Ovary (tissue), 9 donors: ENCODE data around the gene GSTM4. TPM values are rescaled to one million over a fixed set of nuclear protein-coding genes. Genes with fewer than 3 reads are reported as not detected.

Source experiments
- DNase-seq, 5 donors: peaks; one replicate each; pipeline ENCODE4 v3.0.0-alpha.2; 2019 to 2020
- H3K27ac ChIP-seq, 2 donors: fragments of 200-600 bp; one replicate each; pipeline versions ENCODE4 v1.5.1 to v1.8.0; 2019 to 2022
- H3K27me3 ChIP-seq: fragments of 200-600 bp; one replicate; pipeline ENCODE4 v1.8.0; 2022
- H3K36me3 ChIP-seq: fragments of 200-600 bp; sonication (generic); one replicate; pipeline ENCODE4 v1.5.1; 2019
- H3K4me1 ChIP-seq: one replicate; pipeline ENCODE4 v1.8.1; 2013; ENCODE audit warnings: mild to moderate bottlenecking, moderate library complexity; ENCODE audit not compliant: insufficient read depth
- H3K4me3 ChIP-seq: fragments of 200-600 bp; sonication (generic); one replicate; pipeline ENCODE4 v1.5.1; 2017
- H3K9me3 ChIP-seq, 2 donors: fragments of 200-600 bp in 1 of 2; sonication (generic) in 1 of 2; one replicate each; pipeline versions ENCODE4 v1.5.1 to v1.8.1; 2013 to 2019; ENCODE audit warnings: mild to moderate bottlenecking in 1 of 2, moderate library complexity in 1 of 2
- EP300 ChIP-seq: sonication (generic); formaldehyde crosslinking; IDR thresholded peaks from one replicate; pipeline ENCODE4 v1.6.1; 2017; ENCODE audit warnings: antibody characterized with exemption
- POLR2A ChIP-seq: fragments of 450-650 bp; IDR thresholded peaks from one replicate; pipeline ENCODE4 v1.6.1; 2017; ENCODE audit warnings: antibody characterized with exemption, mild to moderate bottlenecking, moderate library complexity
- WGBS, 3 donors: extraction: QIAGEN DNeasy Blood & Tissue Kit in 1 of 3; methylation state at CpG; one replicate each; pipeline versions ENCODE4 v1.1.5 to v1.1.7; 2013 to 2017; 5-methylcytosine and 5-hydroxymethylcytosine counted together
- intact Hi-C, 4 donors: fragments of 100-400 bp; cut with DNase I; formaldehyde crosslinking; loops; one replicate each; pipeline versions ENCODE4 v1.11.0 to v1.15.1; 2022 to 2023
- polyA plus RNA-seq, 2 donors: library from polyadenylated mRNA; stranded (reverse); fragments of 200-250 nt in 1 of 2; fragments of 350-450 nt in 1 of 2; fragmentation: Illumina TruSeq in 1 of 2; extraction: RNeasy Lipid Tissue Mini Kit (QIAGEN cat#74804) in 1 of 2; gene quantifications; one replicate each; pipeline ENCODE4 v1.2.3, GENCODE V29; 2013 to 2014
- total RNA-seq, 7 donors: library from RNA; depleted of rRNA in 2 of 7; stranded (reverse); fragments of >200 nt in 2 of 7; fragmentation: NEBNext Ultra II Directional in 3 of 7; extraction: Animal tissue kit (Norgen Biotek cat#: 25700) in 3 of 7; gene quantifications; one replicate each; pipeline versions ENCODE4 v1.1.0 to v1.2.4, GENCODE V29; 2016 to 2023
- TF ChIP-seq, protein P1 (sequence below), 3 donors: fragments of 450-650 bp in 2 of 3; fragments of 200-600 bp in 1 of 3; IDR thresholded peaks; one replicate each; pipeline versions ENCODE4 v1.5.1 to v1.8.0; 2016 to 2022; ENCODE audit warnings: antibody characterized with exemption in 3 of 3, mild to moderate bottlenecking in 1 of 3
- donor health status: DM: no; HTN: no; CAD: no; lungs with moderate emphysema.
- donor health status: DM: no; HTN: no; CAD: no.
- donor health status: Bipolar disorder and iron deficiency.
- donor health status: DM: yes; HTN: yes; CAD: no.
- donor health status: DM: no; HTN: no; CAD: no.
- donor health status: DM: yes; HTN: yes; CAD: no.

The GSTM4 gene
- total and polyA plus RNA-seq, 9 donors, result 23.0 to 116 (median 47.2) TPM

DNA sequence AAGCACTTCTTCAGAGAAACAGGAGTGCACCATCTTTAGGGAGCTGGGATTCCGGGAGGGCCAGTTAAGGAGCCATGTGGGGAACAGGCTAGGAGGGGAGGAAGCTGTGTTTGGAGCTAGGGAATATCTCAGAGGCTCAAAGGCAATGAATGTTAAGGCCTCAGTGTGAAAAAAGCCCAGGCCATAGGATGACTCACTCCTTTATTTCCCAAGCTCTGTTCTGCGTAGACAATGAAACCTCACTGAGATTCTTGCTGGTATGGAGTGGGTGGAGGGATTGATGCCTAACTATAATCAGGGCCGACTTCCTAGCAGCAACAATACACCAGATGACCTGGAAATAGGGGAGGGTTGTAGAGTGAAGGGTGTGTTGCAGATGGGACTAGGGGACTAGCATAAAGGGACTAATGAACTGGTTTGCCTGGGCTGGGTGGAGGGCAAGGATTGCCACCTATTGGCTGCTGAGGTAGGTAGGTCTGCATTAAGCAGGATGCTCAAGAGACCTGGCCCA lies 38.6 kb upstream of the GSTM4 start:
- WGBS, 3 donors, result 40 to 54% (median 53%) methylated on average over 3 of the region's 3 CpGs
- Histone ChIP-seq H3K4me3 (no peak overlapping the region), H3K9me3 (no peaks in the 10 kb centered on the region), H3K4me1 (peaks cover 6% of the 10 kb centered on the region), H3K36me3 (no peaks in the 10 kb centered on the region), H3K27me3 (no peaks in the 10 kb centered on the region), H3K27ac (no peak overlapping the region)
- DNase-seq, result no peak
- TF ChIP-seq EP300 (no peak), POLR2A (no peak)
- TF ChIP-seq, protein P1, sequence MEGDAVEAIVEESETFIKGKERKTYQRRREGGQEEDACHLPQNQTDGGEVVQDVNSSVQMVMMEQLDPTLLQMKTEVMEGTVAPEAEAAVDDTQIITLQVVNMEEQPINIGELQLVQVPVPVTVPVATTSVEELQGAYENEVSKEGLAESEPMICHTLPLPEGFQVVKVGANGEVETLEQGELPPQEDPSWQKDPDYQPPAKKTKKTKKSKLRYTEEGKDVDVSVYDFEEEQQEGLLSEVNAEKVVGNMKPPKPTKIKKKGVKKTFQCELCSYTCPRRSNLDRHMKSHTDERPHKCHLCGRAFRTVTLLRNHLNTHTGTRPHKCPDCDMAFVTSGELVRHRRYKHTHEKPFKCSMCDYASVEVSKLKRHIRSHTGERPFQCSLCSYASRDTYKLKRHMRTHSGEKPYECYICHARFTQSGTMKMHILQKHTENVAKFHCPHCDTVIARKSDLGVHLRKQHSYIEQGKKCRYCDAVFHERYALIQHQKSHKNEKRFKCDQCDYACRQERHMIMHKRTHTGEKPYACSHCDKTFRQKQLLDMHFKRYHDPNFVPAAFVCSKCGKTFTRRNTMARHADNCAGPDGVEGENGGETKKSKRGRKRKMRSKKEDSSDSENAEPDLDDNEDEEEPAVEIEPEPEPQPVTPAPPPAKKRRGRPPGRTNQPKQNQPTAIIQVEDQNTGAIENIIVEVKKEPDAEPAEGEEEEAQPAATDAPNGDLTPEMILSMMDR (IDR thresholded peaks at IDR 0.05), result no peak
- intact Hi-C loops, result no loop called here

DNA sequence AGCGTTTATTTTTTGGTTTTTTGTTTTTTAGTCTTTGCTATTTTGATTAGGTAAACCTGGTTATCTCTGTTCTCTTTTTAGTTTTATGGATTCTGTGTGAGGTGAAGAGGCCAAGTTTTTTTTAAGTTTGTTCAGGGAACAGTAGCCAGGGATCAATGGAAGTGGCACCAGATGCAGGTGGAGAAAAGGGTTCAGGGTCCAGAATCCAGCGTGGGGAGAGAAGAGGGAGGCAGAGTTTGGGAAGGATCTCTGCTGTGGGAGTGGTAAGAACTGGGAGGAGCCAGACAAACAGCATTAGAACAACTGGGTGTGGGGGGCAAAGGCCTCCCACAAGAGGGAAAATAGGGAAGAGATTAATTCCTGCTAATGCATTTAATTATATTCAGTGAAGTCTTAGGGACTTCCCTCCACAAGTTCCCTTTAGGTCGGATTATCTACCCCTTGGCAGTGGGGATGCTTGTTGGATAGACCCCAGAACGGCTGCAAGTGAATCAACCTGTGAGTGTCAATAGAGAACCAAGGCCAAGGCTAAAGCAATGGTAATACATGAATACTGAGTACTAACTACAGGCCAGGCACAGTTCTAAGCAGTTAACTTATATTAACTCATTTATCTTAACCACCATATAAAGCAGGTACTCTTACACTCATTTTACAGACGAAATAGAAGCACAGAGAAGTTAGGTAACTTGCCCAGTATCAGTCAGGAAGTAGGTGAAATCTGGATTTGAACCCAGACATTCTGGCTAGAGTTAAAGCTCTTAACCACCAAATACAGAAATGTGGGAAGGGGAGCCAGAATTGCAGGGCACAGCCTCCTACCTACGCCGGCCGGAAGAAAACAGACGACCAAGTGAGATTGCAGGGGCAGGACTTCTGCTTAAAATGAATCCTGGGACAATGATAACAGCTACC lies 37.0 kb upstream of the GSTM4 start:
- DNase-seq, result no peak
- TF ChIP-seq, protein P1 (IDR thresholded peaks at IDR 0.05), result no peak
- TF ChIP-seq EP300 (no peak), POLR2A (no peak)
- intact Hi-C loops, result no loop called here
- Histone ChIP-seq H3K27ac (peak overlapping the region in 1 of 2 donors; percentile 84), H3K36me3 (no peaks in the 10 kb centered on the region), H3K9me3 (no peaks in the 10 kb centered on the region), H3K4me3 (peak overlapping the region; percentile 59), H3K27me3 (no peaks in the 10 kb centered on the region), H3K4me1 (peaks cover 8% of the 10 kb centered on the region)
- 27 to 29% (median 28%) methylated on average over 9 of the region's 9 CpGs for WGBS, 3 donors

DNA sequence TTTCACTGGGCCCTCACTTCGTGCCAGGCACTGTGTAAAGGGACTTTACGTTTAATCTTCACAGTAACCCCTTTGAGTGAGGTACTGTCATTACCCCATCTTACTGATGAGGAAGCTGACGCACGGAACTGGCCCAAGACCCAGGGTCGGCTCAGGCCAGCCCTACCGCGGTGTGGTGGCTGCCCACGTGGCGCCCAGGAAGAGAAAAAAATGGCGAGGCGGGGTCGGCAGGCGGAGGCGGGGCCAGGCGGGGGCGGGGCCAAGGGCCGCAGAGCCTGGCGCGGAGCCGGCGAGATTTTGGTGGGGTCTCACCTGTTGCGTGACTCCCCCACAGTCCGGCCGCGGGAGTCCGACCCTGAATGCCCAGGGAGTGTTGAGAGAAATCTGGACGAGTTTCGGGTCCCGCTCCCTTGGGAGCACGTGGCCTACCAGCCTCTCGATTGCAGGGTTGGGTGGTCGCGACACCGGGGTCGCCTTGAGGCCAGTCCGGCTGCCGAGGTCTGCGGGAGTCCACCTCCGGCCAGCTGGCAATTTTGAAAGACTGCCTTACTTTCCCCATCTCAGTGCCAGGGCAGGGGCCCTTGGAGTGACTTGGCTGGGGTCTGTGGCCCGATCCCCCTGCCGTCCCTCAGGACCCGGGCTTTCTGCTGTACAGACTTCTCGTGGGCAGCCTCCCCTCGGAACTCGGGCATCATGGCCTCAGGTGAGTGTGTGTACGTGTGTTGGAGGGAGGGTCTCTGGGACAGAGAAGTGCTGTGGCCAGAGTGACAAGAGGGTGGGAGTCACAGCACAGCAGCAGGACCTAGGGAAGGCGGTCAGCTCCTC lies 36.1 kb upstream of the GSTM4 start, which contains the start of the genes AMPD2 and GNAT2:
Gene AMPD2 (plus strand): TSS at position 262 of the 825 bp plus-strand sequence. CDS start 1,339 bp downstream, outside the sequence.
Gene GNAT2 (minus strand): TSS at position 41 of the 825 bp plus-strand sequence. CDS start 6,746 bp downstream, outside the sequence.
- peak; percentile 75 to 87 (median 85) for DNase-seq
- peak; percentile 9 for TF ChIP-seq POLR2A
- TF ChIP-seq, protein P1 (IDR thresholded peaks at IDR 0.05), result no peak
- no peak for TF ChIP-seq EP300
- no peaks in the 10 kb centered on the region for H3K36me3 ChIP-seq
- H3K4me1 ChIP-seq, result peaks cover 8% of the 10 kb centered on the region
- H3K9me3 ChIP-seq, result no peaks in the 10 kb centered on the region
- 0 to 1% (median 1%) methylated on average over 32 to 47 of the region's 47 CpGs for WGBS, 3 donors
- H3K27ac ChIP-seq, result peak within 1 kb of the TSS; percentile 48 to 84
- intact Hi-C loops, result no loop called here
- H3K4me3 ChIP-seq, result peak within 1 kb of the TSS; percentile 59
- H3K27me3 ChIP-seq, result no peaks in the 10 kb centered on the region

DNA sequence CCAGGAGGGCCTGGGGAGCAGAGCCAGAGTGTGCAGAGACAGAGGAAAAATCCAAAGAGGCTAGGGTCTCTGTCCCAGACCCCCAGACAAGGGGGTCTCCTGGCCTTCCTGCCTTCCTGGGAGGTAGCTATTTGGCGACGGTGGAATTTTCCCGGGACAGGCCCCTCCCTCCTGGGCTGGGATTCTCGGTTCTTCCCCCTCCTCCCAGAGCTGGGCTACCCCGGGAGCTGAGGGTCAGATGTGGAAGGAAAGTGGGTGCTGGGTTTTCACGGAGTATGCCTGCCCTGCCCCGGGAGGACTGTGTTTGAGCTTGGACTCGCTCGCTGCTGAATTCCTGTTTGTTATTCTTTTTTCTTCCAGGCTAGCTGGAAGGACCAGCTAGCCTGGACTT lies 35.5 kb upstream of the GSTM4 start:
- peaks cover 8% of the 10 kb centered on the region for H3K4me1 ChIP-seq
- intact Hi-C loops, result no loop called here

More for the DNA sequence above, 35.5 kb upstream of the GSTM4 start:
- WGBS, 3 donors, result 0% methylated on average over 9 of the region's 9 CpGs
- Histone ChIP-seq H3K9me3 (no peaks in the 10 kb centered on the region), H3K4me3 (peak overlapping the region; percentile 59), H3K36me3 (no peaks in the 10 kb centered on the region), H3K27me3 (no peaks in the 10 kb centered on the region), H3K27ac (peak overlapping the region; percentile 48 to 84)
- TF ChIP-seq POLR2A, result no peak
- TF ChIP-seq EP300, result no peak
- TF ChIP-seq, protein P1 (IDR thresholded peaks at IDR 0.05), result no peak
- DNase-seq, result peak in 4 of 5 donors; percentile 57 to 70 (median 66)
